ENCODE results near the gene C1orf21. TPM values are rescaled to one million over a fixed set of nuclear protein-coding genes. Genes with fewer than 3 reads are reported as not detected.
A peak's percentile ranks its signal among the peaks of the same experiment; 100 is the strongest.

Gene C1orf21
- total RNA-seq, 4 donors from 2014 or later = 36.3 to 115 (median 79.4) TPM

DNA sequence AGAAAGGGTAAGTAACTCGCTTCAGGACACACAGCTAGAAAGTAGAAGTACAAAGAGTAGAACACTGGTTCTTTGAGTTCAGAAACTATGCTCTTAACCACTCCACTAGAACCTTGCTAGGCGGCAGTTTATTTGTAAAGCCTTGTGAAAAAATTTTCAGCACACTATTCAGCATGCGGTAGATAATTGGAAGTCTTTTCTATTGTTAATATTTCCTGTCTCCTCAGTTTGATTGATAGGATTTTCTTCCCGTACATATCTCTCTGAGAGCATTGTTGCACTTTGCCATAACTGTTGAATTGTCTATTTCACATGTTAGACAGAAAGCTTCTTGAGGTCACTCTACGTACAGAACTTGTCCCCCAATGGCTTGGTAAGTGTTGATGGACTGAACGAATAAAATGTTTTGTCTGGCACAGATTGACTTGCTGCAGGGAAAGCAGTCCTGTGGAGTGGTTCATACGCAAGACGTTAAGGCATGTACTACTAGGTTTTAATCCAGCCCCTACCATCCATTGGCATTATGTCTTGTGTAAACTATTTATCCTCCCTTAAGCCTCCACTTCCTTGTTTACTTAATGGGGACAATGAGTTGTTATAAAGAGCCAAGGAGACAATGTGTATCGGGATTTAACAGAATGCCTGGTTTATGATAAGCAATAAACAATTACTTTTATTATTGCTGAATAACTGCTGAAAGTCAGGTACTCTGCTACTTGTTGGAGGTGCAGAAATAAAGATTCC, 35.8 kb downstream of the C1orf21 start:
- Histone ChIP-seq H3K36me3 (no peaks in the 10 kb centered on the region), H3K27me3 (no peaks in the 10 kb centered on the region), H3K4me3 (no peak overlapping the region), H3K4me1 (peaks cover 0 to 38% (median 2%) of the 10 kb centered on the region in 4 donors), H3K9me3 (no peaks in the 10 kb centered on the region), H3K27ac (peak overlapping the region in 2 of 4 donors; percentile 9 to 62)
- TF ChIP-seq, protein P1, sequence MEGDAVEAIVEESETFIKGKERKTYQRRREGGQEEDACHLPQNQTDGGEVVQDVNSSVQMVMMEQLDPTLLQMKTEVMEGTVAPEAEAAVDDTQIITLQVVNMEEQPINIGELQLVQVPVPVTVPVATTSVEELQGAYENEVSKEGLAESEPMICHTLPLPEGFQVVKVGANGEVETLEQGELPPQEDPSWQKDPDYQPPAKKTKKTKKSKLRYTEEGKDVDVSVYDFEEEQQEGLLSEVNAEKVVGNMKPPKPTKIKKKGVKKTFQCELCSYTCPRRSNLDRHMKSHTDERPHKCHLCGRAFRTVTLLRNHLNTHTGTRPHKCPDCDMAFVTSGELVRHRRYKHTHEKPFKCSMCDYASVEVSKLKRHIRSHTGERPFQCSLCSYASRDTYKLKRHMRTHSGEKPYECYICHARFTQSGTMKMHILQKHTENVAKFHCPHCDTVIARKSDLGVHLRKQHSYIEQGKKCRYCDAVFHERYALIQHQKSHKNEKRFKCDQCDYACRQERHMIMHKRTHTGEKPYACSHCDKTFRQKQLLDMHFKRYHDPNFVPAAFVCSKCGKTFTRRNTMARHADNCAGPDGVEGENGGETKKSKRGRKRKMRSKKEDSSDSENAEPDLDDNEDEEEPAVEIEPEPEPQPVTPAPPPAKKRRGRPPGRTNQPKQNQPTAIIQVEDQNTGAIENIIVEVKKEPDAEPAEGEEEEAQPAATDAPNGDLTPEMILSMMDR (IDR thresholded peaks at IDR 0.05) = no peak
- no peak for TF ChIP-seq POLR2A (IDR thresholded peaks at IDR 0.05)
- DNase-seq = no peak

DNA sequence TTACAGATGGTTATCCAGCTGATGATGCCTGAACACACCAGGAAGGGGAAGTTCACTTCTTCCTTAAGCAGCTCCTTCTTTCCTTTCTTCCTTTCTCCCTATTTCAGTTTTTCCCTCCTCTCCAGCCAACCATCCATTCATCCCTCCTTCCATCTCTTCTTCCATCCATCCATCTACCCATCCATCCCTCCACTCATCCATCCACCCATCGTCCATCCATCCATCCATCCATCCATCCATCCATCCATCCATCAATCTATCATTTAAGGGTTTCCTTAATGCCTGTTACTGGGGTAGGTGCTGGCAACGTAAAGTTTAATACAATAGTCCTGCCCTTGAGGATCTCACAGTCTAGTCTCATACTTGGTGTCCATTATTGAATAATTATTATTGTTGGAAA, 36.8 kb downstream of the C1orf21 start:
- Histone ChIP-seq H3K9me3 (no peaks in the 10 kb centered on the region), H3K27me3 (no peaks in the 10 kb centered on the region), H3K4me1 (peaks cover 0 to 47% (median 2%) of the 10 kb centered on the region in 4 donors), H3K27ac (no peak overlapping the region), H3K4me3 (no peak overlapping the region), H3K36me3 (no peaks in the 10 kb centered on the region)
- no peak for DNase-seq
- TF ChIP-seq POLR2A (IDR thresholded peaks at IDR 0.05) = no peak
- TF ChIP-seq, protein P1 (IDR thresholded peaks at IDR 0.05) = no peak

DNA sequence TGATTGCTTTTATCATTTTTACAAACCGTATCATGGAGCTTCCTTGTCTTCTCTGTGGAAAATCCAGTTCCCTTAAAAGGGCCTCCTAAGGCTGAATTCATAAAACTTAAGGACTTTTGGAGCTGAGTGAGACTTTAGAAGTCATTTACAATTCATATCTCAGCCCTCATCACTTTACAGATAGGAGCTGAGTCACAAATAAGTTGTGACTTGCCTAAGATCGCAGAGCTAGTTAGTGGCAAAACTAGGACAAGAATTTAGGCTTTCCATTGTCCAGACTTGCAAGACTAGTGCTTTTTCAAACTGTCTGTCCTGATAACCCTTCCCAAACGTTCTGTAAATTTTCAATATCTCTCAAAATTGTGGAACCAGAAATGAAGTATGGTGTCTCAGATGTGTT, 37.3 kb downstream of the C1orf21 start:
- Histone ChIP-seq H3K4me1 (peaks cover 0 to 52% (median 2%) of the 10 kb centered on the region in 4 donors), H3K9me3 (no peaks in the 10 kb centered on the region), H3K36me3 (no peaks in the 10 kb centered on the region), H3K27ac (peak overlapping the region in 1 of 4 donors; percentile 54), H3K27me3 (no peaks in the 10 kb centered on the region), H3K4me3 (no peak overlapping the region)
- no peak for TF ChIP-seq POLR2A (IDR thresholded peaks at IDR 0.05)
- TF ChIP-seq, protein P1 (IDR thresholded peaks at IDR 0.05) = no peak
- DNase-seq = no peak

DNA sequence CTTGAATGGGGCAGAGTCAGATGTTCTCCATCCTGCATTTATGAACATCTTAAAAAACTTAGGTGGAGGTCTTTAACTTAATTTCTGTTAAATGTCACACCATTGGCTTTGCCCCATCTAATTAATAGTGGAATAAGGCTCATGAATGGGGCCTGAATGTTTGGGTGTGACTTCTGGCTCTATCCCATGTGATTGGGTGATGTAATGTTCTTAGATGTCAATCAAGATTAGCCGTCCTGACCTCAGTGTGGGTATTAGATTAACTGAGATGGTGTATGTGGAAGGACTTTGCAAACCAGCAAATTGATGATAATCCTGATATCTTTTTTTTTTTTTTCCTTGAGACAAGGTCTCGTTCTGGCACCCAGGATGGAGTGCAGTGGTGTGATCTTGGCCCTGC, 38.1 kb downstream of the C1orf21 start:
- H3K27ac ChIP-seq = peak overlapping the region in 2 of 4 donors; percentile 54 to 61
- no peak overlapping the region for H3K4me3 ChIP-seq
- no peaks in the 10 kb centered on the region for H3K27me3 ChIP-seq
- TF ChIP-seq, protein P1 (IDR thresholded peaks at IDR 0.05) = no peak
- TF ChIP-seq POLR2A (IDR thresholded peaks at IDR 0.05) = no peak
- H3K36me3 ChIP-seq = no peaks in the 10 kb centered on the region
- DNase-seq = no peak
- H3K4me1 ChIP-seq = peaks cover 0 to 51% (median 2%) of the 10 kb centered on the region in 4 donors
- no peaks in the 10 kb centered on the region for H3K9me3 ChIP-seq

DNA sequence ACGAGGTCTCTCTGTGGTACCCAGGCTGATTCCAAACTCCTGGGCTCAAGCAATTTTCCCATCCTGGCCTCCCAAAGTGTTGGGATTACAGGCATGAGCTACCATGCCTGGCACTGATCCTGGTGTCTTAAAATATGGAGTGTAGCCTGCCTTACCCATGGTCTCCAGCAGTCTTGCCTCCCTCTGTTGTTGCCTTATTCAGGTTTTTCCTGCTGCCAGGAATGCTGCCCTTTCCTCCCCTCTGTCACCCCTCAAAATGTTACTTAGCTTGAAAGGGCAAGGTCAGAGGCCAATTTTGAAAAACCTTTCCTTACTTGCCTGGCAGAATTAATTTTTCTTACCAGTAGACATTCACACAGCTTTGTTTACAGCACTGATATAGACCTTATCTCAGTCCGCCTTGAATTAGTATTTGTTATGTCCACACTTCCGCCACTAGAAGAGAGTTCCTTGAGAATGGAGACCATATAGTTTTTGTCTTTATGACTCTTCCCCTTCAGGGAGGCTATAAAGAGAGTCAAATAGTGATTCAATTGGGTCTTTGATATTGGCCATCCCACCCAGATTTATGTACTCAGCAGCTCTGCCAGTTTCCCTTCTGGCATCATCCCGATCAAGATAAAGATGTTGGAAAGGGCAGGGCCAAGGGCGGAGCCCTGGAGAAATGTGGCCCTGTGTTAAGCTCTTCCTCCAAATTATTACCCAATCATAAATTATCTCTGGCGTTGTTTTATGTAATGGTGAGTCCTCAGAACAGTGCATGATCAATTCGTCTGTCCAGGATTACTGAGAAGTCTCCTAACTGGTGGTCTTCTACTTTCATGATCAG, 38.8 kb downstream of the C1orf21 start:
- Histone ChIP-seq H3K4me1 (peaks cover 0 to 51% (median 2%) of the 10 kb centered on the region in 4 donors), H3K4me3 (peak overlapping the region in 1 of 4 donors; percentile 13), H3K9me3 (no peaks in the 10 kb centered on the region), H3K36me3 (no peaks in the 10 kb centered on the region), H3K27me3 (no peaks in the 10 kb centered on the region), H3K27ac (peak overlapping the region in 2 of 4 donors; percentile 57 to 61)
- peak in 2 of 3 donors; percentile 79 to 83 for DNase-seq
- TF ChIP-seq POLR2A (IDR thresholded peaks at IDR 0.05) = no peak
- TF ChIP-seq, protein P1 (IDR thresholded peaks at IDR 0.05) = peak in 3 of 6 experiments; percentile 32 to 47 (median 46)

All from Peyer's patch (tissue), 4 donors.